Gastroesophageal sphincter (tissue), 4 donors: Measurements from ENCODE around the gene PRR12. TPM values are rescaled to one million over a fixed set of nuclear protein-coding genes. Genes with fewer than 3 reads are reported as not detected.

ENCODE experiments used
- ATAC-seq: fragments of 150-250 bp; one replicate; pipeline ENCODE4 v1.9.1; 2016; ENCODE audit warnings: mild to moderate bottlenecking, moderate library complexity
- H3K27ac ChIP-seq, 4 donors: fragments of 200-600 bp; sonication (generic) in 3 of 4; 1 replicate in 3 of 4; 2 replicates in 1 of 4; pipeline ENCODE4 v1.5.1; 2016 to 2019
- H3K27me3 ChIP-seq: fragments of 200-600 bp; sonication (generic); one replicate; pipeline ENCODE4 v1.5.1; 2019
- H3K36me3 ChIP-seq, 2 donors: fragments of 200-600 bp; sonication (generic); one replicate each; pipeline ENCODE4 v1.5.1; 2019; ENCODE audit warnings: control low read depth in 1 of 2
- H3K4me1 ChIP-seq, 3 donors: fragments of 200-600 bp; sonication (generic); 1 replicate in 2 of 3; 2 replicates in 1 of 3; pipeline ENCODE4 v1.5.1; 2016 to 2019; ENCODE audit warnings: control low read depth in 2 of 3
- H3K4me3 ChIP-seq, 2 donors: fragments of 200-600 bp; sonication (generic); one replicate each; pipeline ENCODE4 v1.5.1; 2019; ENCODE audit warnings: mild to moderate bottlenecking in 1 of 2, moderate library complexity in 1 of 2
- H3K9me3 ChIP-seq, 3 donors: fragments of 200-600 bp; sonication (generic); one replicate each; pipeline ENCODE4 v1.5.1; 2017 to 2019; ENCODE audit warnings: control low read depth in 2 of 3
- CTCF ChIP-seq, 4 experiments: fragments of 200-600 bp in 2 of 4; fragments of 450-650 bp in 2 of 4; sonication (generic) in 1 of 4; IDR thresholded peaks; one replicate each; pipeline ENCODE4 v1.5.1; 2017 to 2019; ENCODE audit warnings: antibody characterized with exemption in 4 of 4, mild to moderate bottlenecking in 2 of 4, moderate library complexity in 2 of 4
- EP300 ChIP-seq: sonication (generic); formaldehyde crosslinking; IDR thresholded peaks from one replicate; pipeline ENCODE4 v1.6.1; 2017; ENCODE audit warnings: antibody characterized with exemption, mild to moderate bottlenecking
- POLR2A ChIP-seq, 2 donors: fragments of 450-650 bp; IDR thresholded peaks; one replicate each; pipeline ENCODE4 v1.6.1; 2017; ENCODE audit warnings: antibody characterized with exemption in 2 of 2, mild to moderate bottlenecking in 2 of 2, moderate library complexity in 1 of 2
- POLR2AphosphoS5 ChIP-seq: sonication (generic); formaldehyde crosslinking; IDR thresholded peaks from one replicate; pipeline ENCODE4 v1.6.1; 2017; ENCODE audit warnings: antibody characterized with exemption
- WGBS, 2 donors: methylation state at CpG; one replicate each; pipeline ENCODE4 v1.1.5; 2018; ENCODE audit warnings: low coverage in 1 of 2; 5-methylcytosine and 5-hydroxymethylcytosine counted together
- total RNA-seq, 4 donors: library from RNA; depleted of rRNA; stranded (reverse); fragments of >200 nt; gene quantifications; one replicate each; pipeline ENCODE4 v1.1.0, GENCODE V29; 2016

The PRR12 gene
- total RNA-seq, 4 donors from 2014 or later, result 9.3 to 24.1 (median 14.8) TPM

GRCh38 chr19:49654581-49654980 is 63.6 kb downstream of the PRR12 start:
- no peaks in the 10 kb centered on the region for H3K9me3 ChIP-seq
- whole genome bisulfite sequencing, 2 donors, result 94% methylated on average over 2 of the region's 10 CpGs; no CpG with 5 or more reads in 1 of the 2 donors
- no peak overlapping the region for H3K4me3 ChIP-seq
- no peak for TF ChIP-seq CTCF (IDR thresholded peaks at IDR 0.05)
- TF ChIP-seq POLR2AphosphoS5, result no peak
- no peak for TF ChIP-seq POLR2A (IDR thresholded peaks at IDR 0.05)
- TF ChIP-seq EP300, result no peak
- no peak overlapping the region for H3K27ac ChIP-seq
- peaks cover 0 to 100% of the 10 kb centered on the region in 2 donors for H3K36me3 ChIP-seq
- H3K4me1 ChIP-seq, result no peaks in the 10 kb centered on the region
- H3K27me3 ChIP-seq, result no peaks in the 10 kb centered on the region
- ATAC-seq, result no peak

- no peak overlapping the region for H3K27ac ChIP-seq
- ATAC-seq, result no peak
- H3K27me3 ChIP-seq, result no peaks in the 10 kb centered on the region
- peaks cover 0 to 100% of the 10 kb centered on the region in 2 donors for H3K36me3 ChIP-seq
- no peaks in the 10 kb centered on the region for H3K4me1 ChIP-seq
- TF ChIP-seq CTCF (IDR thresholded peaks at IDR 0.05), result no peak
- no peak for TF ChIP-seq POLR2A (IDR thresholded peaks at IDR 0.05)
- TF ChIP-seq POLR2AphosphoS5, result no peak
- no peak for TF ChIP-seq EP300
- no peak overlapping the region for H3K4me3 ChIP-seq
- no peaks in the 10 kb centered on the region for H3K9me3 ChIP-seq
- 90 to 100% methylated on average over 2 of the region's 23 CpGs for WGBS, 2 donors
Observed at GRCh38 chr19:49655570-49656455, 64.8 kb downstream of the PRR12 start.

- no peaks in the 10 kb centered on the region for H3K27me3 ChIP-seq
- 70 to 100% methylated on average over 4 to 5 of the region's 17 CpGs for WGBS, 2 donors
Observed at GRCh38 chr19:49656456-49657109, 65.6 kb downstream of the PRR12 start.

GRCh38 chr19:49657493-49658138 is 66.6 kb downstream of the PRR12 start:
- H3K36me3 ChIP-seq, result peaks cover 0 to 100% of the 10 kb centered on the region in 2 donors

More at GRCh38 chr19:49656456-49657109, 65.6 kb downstream of the PRR12 start:
- no peak overlapping the region for H3K27ac ChIP-seq
- no peak overlapping the region for H3K4me3 ChIP-seq
- no peaks in the 10 kb centered on the region for H3K9me3 ChIP-seq
- ATAC-seq, result no peak
- TF ChIP-seq EP300 (no peak), POLR2A (IDR thresholded peaks at IDR 0.05) (no peak), POLR2AphosphoS5 (no peak), CTCF (IDR thresholded peaks at IDR 0.05) (no peak)
- H3K4me1 ChIP-seq, result no peaks in the 10 kb centered on the region
- H3K36me3 ChIP-seq, result peaks cover 0 to 100% of the 10 kb centered on the region in 2 donors

More at GRCh38 chr19:49657493-49658138, 66.6 kb downstream of the PRR12 start:
- no peaks in the 10 kb centered on the region for H3K4me1 ChIP-seq
- TF ChIP-seq POLR2AphosphoS5, result no peak
- TF ChIP-seq EP300, result no peak
- no peak for TF ChIP-seq CTCF (IDR thresholded peaks at IDR 0.05)
- no peak for TF ChIP-seq POLR2A (IDR thresholded peaks at IDR 0.05)
- no peak for ATAC-seq
- H3K27me3 ChIP-seq, result no peaks in the 10 kb centered on the region
- H3K27ac ChIP-seq, result no peak overlapping the region
- WGBS, 2 donors, result 81 to 83% methylated on average over 6 to 12 of the region's 22 CpGs
- H3K9me3 ChIP-seq, result no peaks in the 10 kb centered on the region
- no peak overlapping the region for H3K4me3 ChIP-seq
